ENCODE results near the gene CHD9.

The CHD9 gene

GRCh38 chr16:53098526-53099317 lies 43.9 kb downstream of the CHD9 start:
- peak; percentile 39 for DNase-seq

GRCh38 chr16:53099318-53100130 lies 44.7 kb downstream of the CHD9 start:
- peak; percentile 56 for DNase-seq

GRCh38 chr16:53100131-53100748 lies 45.4 kb downstream of the CHD9 start:
- DNase-seq: no peak

- DNase-seq: no peak
Observed at GRCh38 chr16:53100889-53101288, 46.1 kb downstream of the CHD9 start.

GRCh38 chr16:53103811-53104210 lies 49.0 kb downstream of the CHD9 start:
- no peak for DNase-seq

- DNase-seq: no peak
Observed at GRCh38 chr16:53105565-53105964, 50.8 kb downstream of the CHD9 start.

GRCh38 chr16:53111078-53111791 lies 56.4 kb downstream of the CHD9 start:
- no peak for DNase-seq

GRCh38 chr16:53112015-53112414 lies 57.2 kb downstream of the CHD9 start:
- DNase-seq: no peak

GRCh38 chr16:53115047-53115446 lies 60.3 kb downstream of the CHD9 start:
- DNase-seq: no peak

- no peak for DNase-seq
Observed at GRCh38 chr16:53115773-53116172, 61.0 kb downstream of the CHD9 start.

- no peak for DNase-seq
Observed at GRCh38 chr16:53121043-53121620, 66.3 kb downstream of the CHD9 start.

- DNase-seq: no peak
Observed at GRCh38 chr16:53121661-53122060, 66.9 kb downstream of the CHD9 start.

GRCh38 chr16:53123747-53124146 lies 69.0 kb downstream of the CHD9 start:
- no peak for DNase-seq

- no peak for DNase-seq
Observed at GRCh38 chr16:53126390-53126789, 71.6 kb downstream of the CHD9 start.

GRCh38 chr16:53129281-53130158 lies 74.7 kb downstream of the CHD9 start:
- no peak for DNase-seq

- DNase-seq: peak; percentile 92
Observed at GRCh38 chr16:53130159-53131049, 75.6 kb downstream of the CHD9 start.

GRCh38 chr16:53131050-53131362 lies 76.2 kb downstream of the CHD9 start:
- DNase-seq: no peak

GRCh38 chr16:53131363-53132071 lies 76.7 kb downstream of the CHD9 start:
- DNase-seq: peak; percentile 72

GRCh38 chr16:53132406-53132805 lies 77.6 kb downstream of the CHD9 start:
- no peak for DNase-seq

- no peak for DNase-seq
Observed at GRCh38 chr16:53135329-53135728, 80.5 kb downstream of the CHD9 start.
